HG03460 (cell line): ENCODE measurements around the gene PLEKHG3.

ENCODE experiments used
- ATAC-seq: cut with Tn5 transposase; IDR thresholded peaks from one replicate; pipeline ENCODE4 v1.9.1; 2021; ENCODE audit not compliant: unreplicated experiment

PLEKHG3 gene

GRCh38 chr14:64745511-64746091 is 41.4 kb downstream of the PLEKHG3 start:
- ATAC-seq = no peak

- no peak for ATAC-seq
Measured at GRCh38 chr14:64746298-64747250, 42.4 kb downstream of the PLEKHG3 start.

- ATAC-seq = no peak
Measured at GRCh38 chr14:64747327-64747726, 43.1 kb downstream of the PLEKHG3 start.

GRCh38 chr14:64748521-64748920 is 44.3 kb downstream of the PLEKHG3 start:
- no peak for ATAC-seq

GRCh38 chr14:64748995-64749714 is 44.9 kb downstream of the PLEKHG3 start:
- no peak for ATAC-seq

- no peak for ATAC-seq
Measured at GRCh38 chr14:64752909-64753308, 48.7 kb downstream of the PLEKHG3 start.

GRCh38 chr14:64753374-64753773 is 49.1 kb downstream of the PLEKHG3 start:
- ATAC-seq = no peak

- ATAC-seq = no peak
Measured at GRCh38 chr14:64753999-64754398, 49.8 kb downstream of the PLEKHG3 start.

- no peak for ATAC-seq
Measured at GRCh38 chr14:64754685-64755084, 50.5 kb downstream of the PLEKHG3 start.

- no peak for ATAC-seq
Measured at GRCh38 chr14:64755781-64756221, 51.6 kb downstream of the PLEKHG3 start.

GRCh38 chr14:64756712-64757111 is 52.5 kb downstream of the PLEKHG3 start:
- ATAC-seq = no peak

GRCh38 chr14:64757601-64758000 is 53.4 kb downstream of the PLEKHG3 start:
- no peak for ATAC-seq

GRCh38 chr14:64758025-64758521 is 53.8 kb downstream of the PLEKHG3 start:
- no peak for ATAC-seq

GRCh38 chr14:64758691-64759554 is 54.7 kb downstream of the PLEKHG3 start:
- no peak for ATAC-seq

GRCh38 chr14:64759555-64759938 is 55.3 kb downstream of the PLEKHG3 start:
- ATAC-seq = no peak

- no peak for ATAC-seq
Measured at GRCh38 chr14:64760146-64760755, 56.0 kb downstream of the PLEKHG3 start.

GRCh38 chr14:64760916-64761315 is 56.7 kb downstream of the PLEKHG3 start:
- no peak for ATAC-seq

- no peak for ATAC-seq
Measured at GRCh38 chr14:64761441-64762043, 57.3 kb downstream of the PLEKHG3 start.
